ENCODE results near the gene PCDHB2. TPM values are rescaled to one million over a fixed set of nuclear protein-coding genes. Genes with fewer than 3 reads are reported as not detected.
A peak's percentile ranks its signal among the peaks of the same experiment; 100 is the strongest.
"Not testable (repeated sequence)": the region's sequence is repeated elsewhere in the genome, so short reads cannot be mapped to it uniquely, and the experiment has no call there.

Gene PCDHB2
- polyA plus RNA-seq, 1 experiment: 0.99 TPM

GRCh38 chr5:141121985-141122384 lies 27.6 kb downstream of the PCDHB2 start:
- TF ChIP-seq, protein P1, sequence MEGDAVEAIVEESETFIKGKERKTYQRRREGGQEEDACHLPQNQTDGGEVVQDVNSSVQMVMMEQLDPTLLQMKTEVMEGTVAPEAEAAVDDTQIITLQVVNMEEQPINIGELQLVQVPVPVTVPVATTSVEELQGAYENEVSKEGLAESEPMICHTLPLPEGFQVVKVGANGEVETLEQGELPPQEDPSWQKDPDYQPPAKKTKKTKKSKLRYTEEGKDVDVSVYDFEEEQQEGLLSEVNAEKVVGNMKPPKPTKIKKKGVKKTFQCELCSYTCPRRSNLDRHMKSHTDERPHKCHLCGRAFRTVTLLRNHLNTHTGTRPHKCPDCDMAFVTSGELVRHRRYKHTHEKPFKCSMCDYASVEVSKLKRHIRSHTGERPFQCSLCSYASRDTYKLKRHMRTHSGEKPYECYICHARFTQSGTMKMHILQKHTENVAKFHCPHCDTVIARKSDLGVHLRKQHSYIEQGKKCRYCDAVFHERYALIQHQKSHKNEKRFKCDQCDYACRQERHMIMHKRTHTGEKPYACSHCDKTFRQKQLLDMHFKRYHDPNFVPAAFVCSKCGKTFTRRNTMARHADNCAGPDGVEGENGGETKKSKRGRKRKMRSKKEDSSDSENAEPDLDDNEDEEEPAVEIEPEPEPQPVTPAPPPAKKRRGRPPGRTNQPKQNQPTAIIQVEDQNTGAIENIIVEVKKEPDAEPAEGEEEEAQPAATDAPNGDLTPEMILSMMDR (IDR thresholded peaks at IDR 0.05; ENCODE audit: insufficient read depth, low read depth, low read length): no peak
- CTCF ChIA-PET: interaction anchor here (0.8 kb wide), 1 partner anchor 29 kb away, joined by 4 read pairs; the partner anchor contains the start of gene PCDHB6
- DNase-seq (ENCODE audit: low read depth): no peak
- Histone ChIP-seq H3K36me3 (ENCODE audit: control insufficient read depth, insufficient read depth, low read length) (no peaks in the 10 kb centered on the region), H3K27me3 (ENCODE audit: control insufficient read depth, insufficient read depth, low read length) (no peaks in the 10 kb centered on the region; the same call in 1 of the 2 replicates), H3K4me3 (ENCODE audit: low read depth, low read length) (no peak overlapping the region)
- POLR2A ChIA-PET: no interaction called here

GRCh38 chr5:141123396-141124135 lies 29.2 kb downstream of the PCDHB2 start:
- CTCF ChIA-PET; H3K27me3 ChIP-seq (ENCODE audit: control insufficient read depth, insufficient read depth, low read length); H3K4me3 ChIP-seq (ENCODE audit: low read depth, low read length); POLR2A ChIA-PET; DNase-seq (ENCODE audit: low read depth); H3K36me3 ChIP-seq (ENCODE audit: control insufficient read depth, insufficient read depth, low read length): not testable (repeated sequence)

GRCh38 chr5:141127305-141127704 lies 32.9 kb downstream of the PCDHB2 start:
- POLR2A ChIA-PET: no interaction called here
- Histone ChIP-seq H3K4me3 (ENCODE audit: low read depth, low read length) (no peak overlapping the region), H3K36me3 (ENCODE audit: control insufficient read depth, insufficient read depth, low read length) (no peaks in the 10 kb centered on the region), H3K27me3 (ENCODE audit: control insufficient read depth, insufficient read depth, low read length) (no peaks in the 10 kb centered on the region)
- TF ChIP-seq, protein P1 (IDR thresholded peaks at IDR 0.05; ENCODE audit: insufficient read depth, low read depth, low read length): no peak
- DNase-seq (ENCODE audit: low read depth): no peak
- CTCF ChIA-PET: interaction anchor here (0.6 kb wide), 2 partner anchors 18 to 100 kb away, joined by 3 read pairs; no protein-coding TSS in a partner anchor

- CTCF ChIA-PET: no interaction called here
- TF ChIP-seq, protein P1 (IDR thresholded peaks at IDR 0.05; ENCODE audit: insufficient read depth, low read depth, low read length): peak; percentile 24
- POLR2A ChIA-PET: no interaction called here
- peak within 1 kb of the TSS; percentile 20; the same call in 1 of the 2 replicates for H3K4me3 ChIP-seq (ENCODE audit: low read depth, low read length)
- no peak for DNase-seq (ENCODE audit: low read depth)
- no peaks in the 10 kb centered on the region for H3K36me3 ChIP-seq (ENCODE audit: control insufficient read depth, insufficient read depth, low read length)
- H3K27me3 ChIP-seq (ENCODE audit: control insufficient read depth, insufficient read depth, low read length): no peaks in the 10 kb centered on the region
These were observed 40.8 kb downstream of the PCDHB2 start, which contains the start of gene PCDHB5 for GRCh38 chr5:141135030-141135717. TSS of gene PCDHB5 (plus strand) at chr5:141135206. CDS start at chr5:141135435, 229 bp downstream.

DNA sequence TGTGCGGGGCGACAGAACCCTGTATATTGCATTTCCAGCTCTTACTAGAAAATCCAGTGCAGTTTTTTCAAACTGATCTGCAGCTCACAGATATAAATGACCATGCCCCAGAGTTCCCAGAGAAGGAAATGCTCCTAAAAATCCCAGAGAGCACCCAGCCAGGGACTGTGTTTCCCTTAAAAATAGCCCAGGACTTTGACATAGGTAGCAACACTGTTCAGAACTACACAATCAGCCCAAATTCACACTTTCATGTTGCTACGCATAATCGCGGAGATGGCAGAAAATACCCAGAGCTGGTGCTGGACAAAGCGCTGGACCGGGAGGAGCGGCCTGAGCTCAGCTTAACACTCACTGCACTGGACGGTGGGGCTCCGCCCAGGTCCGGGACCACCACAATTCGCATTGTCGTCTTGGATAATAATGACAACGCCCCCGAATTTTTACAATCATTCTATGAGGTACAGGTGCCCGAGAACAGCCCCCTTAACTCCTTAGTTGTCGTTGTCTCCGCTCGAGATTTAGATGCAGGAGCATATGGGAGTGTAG lies 41.4 kb downstream of the PCDHB2 start:
- CTCF ChIA-PET: no interaction called here
- Histone ChIP-seq H3K4me3 (ENCODE audit: low read depth, low read length) (no peak overlapping the region), H3K36me3 (ENCODE audit: control insufficient read depth, insufficient read depth, low read length) (no peaks in the 10 kb centered on the region), H3K27me3 (ENCODE audit: control insufficient read depth, insufficient read depth, low read length) (no peaks in the 10 kb centered on the region)
- TF ChIP-seq, protein P1 (IDR thresholded peaks at IDR 0.05; ENCODE audit: insufficient read depth, low read depth, low read length): no peak
- POLR2A ChIA-PET: no interaction called here
- no peak for DNase-seq (ENCODE audit: low read depth)

DNA sequence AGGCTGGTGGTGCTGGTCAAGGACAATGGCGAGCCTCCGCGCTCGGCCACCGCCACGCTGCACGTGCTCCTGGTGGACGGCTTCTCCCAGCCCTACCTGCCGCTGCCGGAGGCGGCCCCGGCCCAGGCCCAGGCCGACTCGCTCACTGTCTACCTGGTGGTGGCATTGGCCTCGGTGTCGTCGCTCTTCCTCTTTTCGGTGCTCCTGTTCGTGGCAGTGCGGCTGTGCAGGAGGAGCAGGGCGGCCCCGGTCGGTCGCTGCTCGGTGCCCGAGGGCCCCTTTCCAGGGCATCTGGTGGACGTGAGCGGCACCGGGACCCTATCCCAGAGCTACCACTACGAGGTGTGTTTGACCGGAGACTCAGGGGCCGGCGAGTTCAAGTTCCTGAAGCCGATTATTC lies 42.9 kb downstream of the PCDHB2 start:
- H3K36me3 ChIP-seq (ENCODE audit: control insufficient read depth, insufficient read depth, low read length); POLR2A ChIA-PET; DNase-seq (ENCODE audit: low read depth); H3K27me3 ChIP-seq (ENCODE audit: control insufficient read depth, insufficient read depth, low read length); H3K4me3 ChIP-seq (ENCODE audit: low read depth, low read length); CTCF ChIA-PET: not testable (repeated sequence)
